Liver (tissue), 9 donors: ENCODE results near the gene UNC80. TPM values are rescaled to one million over a fixed set of nuclear protein-coding genes. Genes with fewer than 3 reads are reported as not detected.

Experiments
- DNase-seq: peaks from one replicate; pipeline ENCODE4 v3.0.0-alpha.2; 2017; ENCODE audit warnings: low spot score
- H3K27ac ChIP-seq, 2 donors: one replicate each; pipeline ENCODE4 v1.7.0; 2013; ENCODE audit warnings: inconsistent platforms in 2 of 2, low read length in 2 of 2, control low read depth in 1 of 2, low read depth in 1 of 2, mild to moderate bottlenecking in 1 of 2
- H3K27me3 ChIP-seq, 4 donors: one replicate each; pipeline versions ENCODE4 v1.6.1 to v1.7.0; 2013; ENCODE audit warnings: low read length in 3 of 4, inconsistent platforms in 1 of 4, mild to moderate bottlenecking in 1 of 4, moderate library complexity in 1 of 4; ENCODE audit not compliant: control insufficient read depth in 4 of 4, insufficient read depth in 4 of 4
- H3K36me3 ChIP-seq, 4 donors: one replicate each; pipeline versions ENCODE4 v1.6.1 to v1.7.0; 2013; ENCODE audit warnings: low read length in 3 of 4, mild to moderate bottlenecking in 3 of 4, low read depth in 1 of 4, moderate library complexity in 1 of 4; ENCODE audit not compliant: control insufficient read depth in 4 of 4, insufficient read depth in 3 of 4
- H3K4me1 ChIP-seq, 4 donors: one replicate each; pipeline versions ENCODE4 v1.6.1 to v1.7.0; 2013; ENCODE audit warnings: low read length in 3 of 4, mild to moderate bottlenecking in 3 of 4, moderate library complexity in 1 of 4; ENCODE audit not compliant: control insufficient read depth in 4 of 4, insufficient read depth in 4 of 4
- H3K4me3 ChIP-seq, 3 donors: one replicate each; pipeline versions ENCODE4 v1.6.1 to v1.7.0; 2013; ENCODE audit warnings: low read length in 3 of 3, control low read depth in 1 of 3, low read depth in 1 of 3, mild to moderate bottlenecking in 1 of 3
- H3K9ac ChIP-seq, 2 donors: one replicate each; pipeline ENCODE4 v1.7.0; 2013; ENCODE audit warnings: low read length in 2 of 2, mild to moderate bottlenecking in 2 of 2, moderate library complexity in 2 of 2, control low read depth in 1 of 2, low read depth in 1 of 2
- H3K9me3 ChIP-seq, 4 donors: one replicate each; pipeline versions ENCODE4 v1.6.1 to v1.7.0; 2013; ENCODE audit warnings: low read length in 3 of 4; ENCODE audit not compliant: control insufficient read depth in 4 of 4
- EGR1 ChIP-seq, 2 donors: IDR thresholded peaks; 2 replicates each; pipeline ENCODE4 v1.6.1; 2016 to 2018; ENCODE audit warnings: antibody characterized with exemption in 2 of 2, low read depth in 2 of 2
- FOXA1 ChIP-seq: IDR thresholded peaks from 2 replicates; pipeline ENCODE4 v1.6.1; 2016; ENCODE audit warnings: antibody characterized with exemption
- FOXA2 ChIP-seq: IDR thresholded peaks from 2 replicates; pipeline ENCODE4 v1.6.1; 2016; ENCODE audit warnings: antibody characterized with exemption
- GABPA ChIP-seq, 2 donors: IDR thresholded peaks in 1 of 2; conservative IDR thresholded peaks in 1 of 2; 2 replicates each; pipeline ENCODE4 v1.6.1; 2016; ENCODE audit warnings: antibody characterized with exemption in 2 of 2, mild to moderate bottlenecking in 1 of 2, moderate library complexity in 1 of 2
- HNF4A ChIP-seq, 2 donors: conservative IDR thresholded peaks; 2 replicates each; pipeline ENCODE4 v1.6.1; 2016; ENCODE audit warnings: antibody characterized with exemption in 2 of 2, mild to moderate bottlenecking in 2 of 2
- HNF4G ChIP-seq: IDR thresholded peaks from 2 replicates; pipeline ENCODE4 v1.6.1; 2016; ENCODE audit warnings: antibody characterized with exemption
- JUND ChIP-seq, 2 donors: IDR thresholded peaks; 2 replicates each; pipeline ENCODE4 v1.6.1; 2016; ENCODE audit warnings: antibody characterized with exemption in 2 of 2
- NR2F2 ChIP-seq: IDR thresholded peaks from 2 replicates; pipeline ENCODE4 v1.6.1; 2016; ENCODE audit warnings: antibody characterized with exemption
- RAD21 ChIP-seq, 2 donors: IDR thresholded peaks; 2 replicates each; pipeline ENCODE4 v1.6.1; 2016; ENCODE audit warnings: antibody characterized with exemption in 2 of 2, mild to moderate bottlenecking in 2 of 2
- RXRA ChIP-seq, 2 donors: IDR thresholded peaks; 2 replicates each; pipeline ENCODE4 v1.6.1; 2017 to 2018; ENCODE audit warnings: antibody characterized with exemption in 2 of 2, mild to moderate bottlenecking in 1 of 2
- SP1 ChIP-seq: IDR thresholded peaks from 2 replicates; pipeline ENCODE4 v1.6.1; 2018; ENCODE audit warnings: antibody characterized with exemption, mild to moderate bottlenecking
- TAF1 ChIP-seq: conservative IDR thresholded peaks from 2 replicates; pipeline ENCODE4 v1.6.1; 2016; ENCODE audit warnings: antibody characterized with exemption, mild to moderate bottlenecking
- YY1 ChIP-seq: IDR thresholded peaks from 2 replicates; pipeline ENCODE4 v1.6.1; 2016; ENCODE audit warnings: antibody characterized with exemption, mild to moderate bottlenecking
- WGBS: extraction: QIAGEN DNeasy Blood & Tissue Kit; methylation state at CpG from one replicate; pipeline ENCODE4 v1.1.7; 2013; 5-methylcytosine and 5-hydroxymethylcytosine counted together
- polyA plus RNA-seq, 2 donors: library from polyadenylated mRNA; stranded (reverse) in 1 of 2; unstranded in 1 of 2; fragments of 200-250 nt in 1 of 2; fragments of >200 nt in 1 of 2; fragmentation: Nextera tagmentation in 1 of 2; extraction: Ambion mirVana in 1 of 2; gene quantifications; one replicate each; pipeline versions ENCODE4 v1.2.1 to v1.2.3, GENCODE V29; 2013 to 2015
- total RNA-seq, 2 donors: library from RNA; depleted of rRNA; stranded (reverse); fragments of >200 nt; gene quantifications; one replicate each; pipeline ENCODE4 v1.2.3, GENCODE V29; 2014
- TF ChIP-seq, protein P1 (sequence below): IDR thresholded peaks from 2 replicates; pipeline ENCODE4 v1.6.1; 2016; ENCODE audit warnings: antibody characterized with exemption
- TF ChIP-seq, protein P2 (sequence below): IDR thresholded peaks from 2 replicates; pipeline ENCODE4 v1.6.1; 2016; ENCODE audit warnings: antibody characterized with exemption
- TF ChIP-seq, protein P3 (sequence below): IDR thresholded peaks from 2 replicates; pipeline ENCODE4 v1.6.1; 2016; ENCODE audit warnings: antibody characterized with exemption, mild to moderate bottlenecking
- TF ChIP-seq, protein P4 (sequence below): IDR thresholded peaks from 2 replicates; pipeline ENCODE4 v1.6.1; 2016; ENCODE audit warnings: antibody characterized with exemption
- TF ChIP-seq, protein P5 (sequence below): fragments of 150-350 bp; IDR thresholded peaks from 2 replicates; pipeline ENCODE4 v1.5.1; 2017; ENCODE audit warnings: improper control_type of control experiment, low read depth, low read length; ENCODE audit not compliant: missing input control
- donor health status: healthy.
- donor health status: healthy.
- donor health status: healthy.
- donor health status: healthy.
- donor health status: healthy.

The UNC80 gene
- total and polyA plus RNA-seq, 4 donors = under 0.01 to 0.05 (median 0.02) TPM; not detected in 1

DNA sequence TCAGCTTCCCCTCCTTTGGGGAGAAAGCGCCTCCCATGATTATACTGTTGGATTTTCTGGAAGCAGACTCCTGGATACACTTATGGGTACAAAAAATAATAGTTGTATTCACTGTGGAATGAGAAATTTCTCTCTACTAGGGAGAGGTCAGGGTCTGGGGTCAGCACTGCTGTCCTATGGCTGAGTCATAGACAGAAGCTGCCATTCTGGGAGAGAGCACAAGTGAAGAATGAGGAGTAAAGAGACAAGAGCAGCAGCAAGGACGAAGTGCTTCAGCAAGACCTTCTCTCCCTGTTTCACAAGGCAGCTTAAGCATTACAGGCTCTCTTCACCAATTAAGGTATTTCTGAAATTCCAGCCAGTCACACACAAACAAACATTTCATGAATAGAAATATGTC lies 10.1 kb upstream of the UNC80 start:
- no peaks in the 10 kb centered on the region for H3K9me3 ChIP-seq
- H3K4me3 ChIP-seq = no peak overlapping the region
- TF ChIP-seq TAF1 (no peak), FOXA1 (no peak), YY1 (no peak), SP1 (no peak), JUND (IDR thresholded peaks at IDR 0.05) (no peak), GABPA (IDR thresholded peaks at IDR 0.05 in 1 of 2, conservative IDR thresholded peaks at IDR 0.05 in 1 of 2) (no peak), HNF4A (conservative IDR thresholded peaks at IDR 0.05) (no peak), HNF4G (no peak)
- TF ChIP-seq, protein P1, sequence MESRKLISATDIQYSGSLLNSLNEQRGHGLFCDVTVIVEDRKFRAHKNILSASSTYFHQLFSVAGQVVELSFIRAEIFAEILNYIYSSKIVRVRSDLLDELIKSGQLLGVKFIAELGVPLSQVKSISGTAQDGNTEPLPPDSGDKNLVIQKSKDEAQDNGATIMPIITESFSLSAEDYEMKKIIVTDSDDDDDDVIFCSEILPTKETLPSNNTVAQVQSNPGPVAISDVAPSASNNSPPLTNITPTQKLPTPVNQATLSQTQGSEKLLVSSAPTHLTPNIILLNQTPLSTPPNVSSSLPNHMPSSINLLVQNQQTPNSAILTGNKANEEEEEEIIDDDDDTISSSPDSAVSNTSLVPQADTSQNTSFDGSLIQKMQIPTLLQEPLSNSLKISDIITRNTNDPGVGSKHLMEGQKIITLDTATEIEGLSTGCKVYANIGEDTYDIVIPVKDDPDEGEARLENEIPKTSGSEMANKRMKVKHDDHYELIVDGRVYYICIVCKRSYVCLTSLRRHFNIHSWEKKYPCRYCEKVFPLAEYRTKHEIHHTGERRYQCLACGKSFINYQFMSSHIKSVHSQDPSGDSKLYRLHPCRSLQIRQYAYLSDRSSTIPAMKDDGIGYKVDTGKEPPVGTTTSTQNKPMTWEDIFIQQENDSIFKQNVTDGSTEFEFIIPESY = no peak
- TF ChIP-seq, protein P2, sequence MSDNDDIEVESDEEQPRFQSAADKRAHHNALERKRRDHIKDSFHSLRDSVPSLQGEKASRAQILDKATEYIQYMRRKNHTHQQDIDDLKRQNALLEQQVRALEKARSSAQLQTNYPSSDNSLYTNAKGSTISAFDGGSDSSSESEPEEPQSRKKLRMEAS = no peak
- TF ChIP-seq, protein P3, sequence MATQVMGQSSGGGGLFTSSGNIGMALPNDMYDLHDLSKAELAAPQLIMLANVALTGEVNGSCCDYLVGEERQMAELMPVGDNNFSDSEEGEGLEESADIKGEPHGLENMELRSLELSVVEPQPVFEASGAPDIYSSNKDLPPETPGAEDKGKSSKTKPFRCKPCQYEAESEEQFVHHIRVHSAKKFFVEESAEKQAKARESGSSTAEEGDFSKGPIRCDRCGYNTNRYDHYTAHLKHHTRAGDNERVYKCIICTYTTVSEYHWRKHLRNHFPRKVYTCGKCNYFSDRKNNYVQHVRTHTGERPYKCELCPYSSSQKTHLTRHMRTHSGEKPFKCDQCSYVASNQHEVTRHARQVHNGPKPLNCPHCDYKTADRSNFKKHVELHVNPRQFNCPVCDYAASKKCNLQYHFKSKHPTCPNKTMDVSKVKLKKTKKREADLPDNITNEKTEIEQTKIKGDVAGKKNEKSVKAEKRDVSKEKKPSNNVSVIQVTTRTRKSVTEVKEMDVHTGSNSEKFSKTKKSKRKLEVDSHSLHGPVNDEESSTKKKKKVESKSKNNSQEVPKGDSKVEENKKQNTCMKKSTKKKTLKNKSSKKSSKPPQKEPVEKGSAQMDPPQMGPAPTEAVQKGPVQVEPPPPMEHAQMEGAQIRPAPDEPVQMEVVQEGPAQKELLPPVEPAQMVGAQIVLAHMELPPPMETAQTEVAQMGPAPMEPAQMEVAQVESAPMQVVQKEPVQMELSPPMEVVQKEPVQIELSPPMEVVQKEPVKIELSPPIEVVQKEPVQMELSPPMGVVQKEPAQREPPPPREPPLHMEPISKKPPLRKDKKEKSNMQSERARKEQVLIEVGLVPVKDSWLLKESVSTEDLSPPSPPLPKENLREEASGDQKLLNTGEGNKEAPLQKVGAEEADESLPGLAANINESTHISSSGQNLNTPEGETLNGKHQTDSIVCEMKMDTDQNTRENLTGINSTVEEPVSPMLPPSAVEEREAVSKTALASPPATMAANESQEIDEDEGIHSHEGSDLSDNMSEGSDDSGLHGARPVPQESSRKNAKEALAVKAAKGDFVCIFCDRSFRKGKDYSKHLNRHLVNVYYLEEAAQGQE = no peak
- TF ChIP-seq, protein P4, sequence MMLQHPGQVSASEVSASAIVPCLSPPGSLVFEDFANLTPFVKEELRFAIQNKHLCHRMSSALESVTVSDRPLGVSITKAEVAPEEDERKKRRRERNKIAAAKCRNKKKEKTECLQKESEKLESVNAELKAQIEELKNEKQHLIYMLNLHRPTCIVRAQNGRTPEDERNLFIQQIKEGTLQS = no peak
- H3K27ac ChIP-seq = no peak overlapping the region
- no peaks in the 10 kb centered on the region for H3K36me3 ChIP-seq
- no peaks in the 10 kb centered on the region for H3K27me3 ChIP-seq
- DNase-seq = no peak
- 48% methylated on average over 2 of the region's 2 CpGs for WGBS
- H3K9ac ChIP-seq = no peak overlapping the region
- H3K4me1 ChIP-seq = no peaks in the 10 kb centered on the region

DNA sequence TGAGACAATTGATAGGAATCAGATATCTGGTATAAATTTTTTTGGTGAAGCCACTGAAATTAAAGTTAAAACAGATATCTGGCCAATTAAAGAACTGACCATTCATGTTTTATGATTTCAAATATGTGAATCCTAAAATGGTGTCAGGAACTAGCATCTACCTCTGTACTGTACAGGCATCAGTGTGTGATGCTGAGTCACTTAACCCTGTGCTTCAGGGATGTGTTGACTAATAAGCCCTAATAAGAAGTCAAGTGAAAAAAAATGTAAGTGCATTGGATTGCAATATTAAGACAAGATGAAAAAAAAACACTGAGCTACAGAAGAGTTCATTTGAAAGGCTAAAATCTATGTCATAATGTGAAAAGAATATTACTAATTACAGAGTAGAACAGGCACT lies 9.1 kb upstream of the UNC80 start:
- DNase-seq = no peak
- Histone ChIP-seq H3K9ac (no peak overlapping the region), H3K27ac (no peak overlapping the region), H3K9me3 (no peaks in the 10 kb centered on the region), H3K4me3 (no peak overlapping the region), H3K36me3 (no peaks in the 10 kb centered on the region), H3K4me1 (no peaks in the 10 kb centered on the region), H3K27me3 (no peaks in the 10 kb centered on the region)
- TF ChIP-seq RAD21 (IDR thresholded peaks at IDR 0.05) (no peak), JUND (IDR thresholded peaks at IDR 0.05) (no peak), TAF1 (no peak), HNF4G (no peak), RXRA (IDR thresholded peaks at IDR 0.05) (no peak), HNF4A (conservative IDR thresholded peaks at IDR 0.05) (no peak), GABPA (IDR thresholded peaks at IDR 0.05 in 1 of 2, conservative IDR thresholded peaks at IDR 0.05 in 1 of 2) (no peak), FOXA1 (no peak), FOXA2 (no peak), YY1 (no peak), NR2F2 (no peak), SP1 (no peak), EGR1 (IDR thresholded peaks at IDR 0.05; ENCODE audit: low read depth in 2 of 2) (no peak)
- TF ChIP-seq, protein P1 = no peak
- TF ChIP-seq, protein P2 = no peak
- TF ChIP-seq, protein P3 = no peak
- TF ChIP-seq, protein P5, sequence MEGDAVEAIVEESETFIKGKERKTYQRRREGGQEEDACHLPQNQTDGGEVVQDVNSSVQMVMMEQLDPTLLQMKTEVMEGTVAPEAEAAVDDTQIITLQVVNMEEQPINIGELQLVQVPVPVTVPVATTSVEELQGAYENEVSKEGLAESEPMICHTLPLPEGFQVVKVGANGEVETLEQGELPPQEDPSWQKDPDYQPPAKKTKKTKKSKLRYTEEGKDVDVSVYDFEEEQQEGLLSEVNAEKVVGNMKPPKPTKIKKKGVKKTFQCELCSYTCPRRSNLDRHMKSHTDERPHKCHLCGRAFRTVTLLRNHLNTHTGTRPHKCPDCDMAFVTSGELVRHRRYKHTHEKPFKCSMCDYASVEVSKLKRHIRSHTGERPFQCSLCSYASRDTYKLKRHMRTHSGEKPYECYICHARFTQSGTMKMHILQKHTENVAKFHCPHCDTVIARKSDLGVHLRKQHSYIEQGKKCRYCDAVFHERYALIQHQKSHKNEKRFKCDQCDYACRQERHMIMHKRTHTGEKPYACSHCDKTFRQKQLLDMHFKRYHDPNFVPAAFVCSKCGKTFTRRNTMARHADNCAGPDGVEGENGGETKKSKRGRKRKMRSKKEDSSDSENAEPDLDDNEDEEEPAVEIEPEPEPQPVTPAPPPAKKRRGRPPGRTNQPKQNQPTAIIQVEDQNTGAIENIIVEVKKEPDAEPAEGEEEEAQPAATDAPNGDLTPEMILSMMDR = no peak
